Measurements from ENCODE around the gene EXOG. TPM values are rescaled to one million over a fixed set of nuclear protein-coding genes. Genes with fewer than 3 reads are reported as not detected.

The EXOG gene
- 23.2 TPM for total RNA-seq
- long read RNA-seq, transcript EXOG-201 (6 exons, 2,792 nt) = major isoform, 21 of 44 reads
- long read RNA-seq, partial matches to known transcripts = 1 of 44 reads
- long read RNA-seq, other reads (novel, unspliced or antisense) = 18 of 44 reads

DNA sequence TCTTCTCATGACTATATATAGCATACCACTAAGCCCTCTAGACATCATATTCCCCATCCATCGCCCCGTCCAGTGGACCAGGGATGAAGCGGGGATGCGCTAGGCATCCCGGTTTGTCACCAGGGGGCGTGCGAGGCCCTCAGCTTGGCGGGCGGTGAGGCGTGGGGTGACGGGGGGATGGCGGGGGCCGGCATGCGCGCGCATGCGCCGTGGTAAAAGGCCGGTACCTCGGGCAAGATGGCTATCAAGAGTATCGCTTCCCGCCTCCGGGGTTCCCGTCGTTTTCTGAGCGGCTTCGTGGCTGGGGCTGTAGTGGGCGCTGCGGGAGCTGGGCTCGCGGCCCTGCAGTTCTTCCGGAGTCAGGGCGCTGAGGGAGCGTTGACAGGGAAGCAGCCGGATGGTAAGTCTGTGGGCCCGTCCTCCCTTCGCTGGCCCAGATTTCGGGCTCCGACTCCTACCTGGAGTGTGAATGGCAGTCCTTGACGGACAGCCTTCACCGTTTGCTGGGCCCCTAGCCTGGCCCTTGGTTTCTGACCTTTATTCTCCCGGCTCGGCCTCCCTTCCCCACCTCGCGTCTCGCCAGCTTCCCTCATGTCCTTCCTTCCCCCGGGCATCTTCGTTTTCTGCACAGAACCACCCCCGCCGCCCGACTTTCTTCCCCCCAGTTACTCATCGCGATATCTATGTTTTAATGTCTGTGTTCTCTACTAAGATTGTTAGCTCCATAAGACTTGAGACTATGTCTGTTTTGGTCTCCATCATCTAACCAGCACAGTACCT is at the start of gene EXOG:
TSS of gene EXOG (plus strand) at position 210 of the 780 bp plus-strand sequence. CDS start at position 238, 28 bp downstream.
- intact Hi-C loops (cut with DNase I) = loop anchor here (5.0 to 10.0 kb wide), 2 partner anchors 156 to 348 kb away; no protein-coding TSS in a partner anchor
- ATAC-seq (ENCODE audit: poor library complexity) = peak; percentile 93
- peak; percentile 94 for DNase-seq

- no peak for DNase-seq
- no peak for ATAC-seq (ENCODE audit: poor library complexity)
- intact Hi-C loops (cut with DNase I) = no loop called here
Observed at GRCh38 chr3:38446812-38447211, 49.3 kb upstream of the EXOG start.

GRCh38 chr3:38450853-38451252 is 45.3 kb upstream of the EXOG start:
- intact Hi-C loops (cut with DNase I) = no loop called here
- ATAC-seq (ENCODE audit: poor library complexity) = no peak

DNA sequence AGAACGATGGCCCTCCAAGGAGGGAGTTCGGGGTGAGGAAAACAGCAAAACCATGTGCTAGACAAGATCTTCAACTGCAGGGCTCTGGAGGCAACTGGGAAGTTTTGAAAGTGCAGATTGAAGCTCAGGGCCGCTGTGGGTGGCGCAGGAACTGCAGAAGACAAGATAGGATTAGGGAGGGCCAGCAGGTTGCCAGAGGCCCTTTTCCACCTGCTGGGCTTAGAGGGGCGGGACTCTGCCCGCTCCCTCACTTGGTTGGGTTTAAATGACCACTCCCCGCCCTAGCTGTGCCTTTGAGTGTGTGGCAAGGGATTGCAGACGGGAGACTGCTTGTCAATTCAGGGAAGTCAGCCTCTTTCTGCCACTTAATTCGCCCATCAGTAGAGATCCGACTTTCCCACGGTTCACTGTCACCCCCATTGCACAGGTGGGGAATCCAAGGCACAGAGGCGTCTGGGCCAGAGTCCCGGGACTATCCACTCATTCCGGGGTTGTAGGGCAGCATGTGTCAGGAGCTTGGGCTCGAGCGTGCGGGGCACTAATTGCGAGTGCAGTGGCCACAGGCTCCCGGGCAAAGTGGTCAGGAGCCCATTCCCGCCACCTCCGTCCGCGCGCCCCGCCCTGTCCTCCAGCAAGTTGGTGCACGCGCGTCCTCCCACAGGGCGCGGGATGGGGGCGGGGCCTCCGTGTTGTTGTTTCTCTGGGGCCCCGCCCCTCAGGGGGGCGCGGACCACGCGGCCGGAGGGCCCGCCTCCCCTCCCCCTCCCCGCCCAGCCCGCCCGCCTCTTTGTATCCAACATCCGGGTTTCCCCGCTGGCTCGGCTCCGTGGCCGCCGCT is 42.8 kb upstream of the EXOG start, which contains the start of gene ACVR2B:
TSS of gene ACVR2B (plus strand) at position 816 of the 838 bp plus-strand sequence. CDS start 433 bp downstream, outside the sequence.
- DNase-seq (peak; percentile 95), ATAC-seq (ENCODE audit: poor library complexity) (peak; percentile 90)
- intact Hi-C loops (cut with DNase I) = no loop called here

More at GRCh38 chr3:38450853-38451252, 45.3 kb upstream of the EXOG start:
- no peak for DNase-seq

GRCh38 chr3:38453913-38454177 is 42.3 kb upstream of the EXOG start:
- DNase-seq (no peak), ATAC-seq (ENCODE audit: poor library complexity) (no peak)
- intact Hi-C loops (cut with DNase I) = no loop called here

DNA sequence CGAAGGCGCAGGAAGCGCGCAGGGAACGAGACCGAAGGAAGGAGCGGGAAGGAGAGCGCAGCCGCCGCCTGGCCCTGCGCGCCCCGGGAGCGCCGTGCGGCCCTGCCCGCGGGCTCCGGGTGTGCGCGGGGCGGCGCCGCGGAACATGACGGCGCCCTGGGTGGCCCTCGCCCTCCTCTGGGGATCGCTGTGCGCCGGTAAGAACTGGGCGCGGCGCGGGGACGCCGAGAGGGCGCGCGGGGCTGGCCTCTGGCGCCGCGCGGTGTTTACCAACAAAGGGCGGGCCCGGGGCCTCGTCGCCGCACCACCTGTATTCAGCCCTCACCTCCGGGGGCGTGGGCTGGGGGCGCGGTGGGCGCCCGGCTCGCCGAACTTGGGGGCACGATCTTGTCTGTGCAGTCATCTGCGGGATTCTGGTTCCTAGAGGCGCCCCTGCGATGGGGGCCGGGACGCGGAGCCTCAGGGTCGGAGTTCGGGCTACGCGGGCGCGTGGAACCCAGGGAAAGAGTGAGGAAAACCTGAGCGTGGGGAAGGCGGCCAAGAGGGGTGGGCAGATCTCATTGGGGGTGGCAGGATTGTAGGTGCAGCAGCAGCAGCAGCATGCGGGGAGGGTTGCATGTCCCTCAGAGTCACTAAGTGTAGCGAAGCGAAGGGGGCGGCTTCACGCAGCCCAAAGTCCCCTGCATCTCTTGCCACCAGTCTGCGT is 41.8 kb upstream of the EXOG start:
- intact Hi-C loops (cut with DNase I) = no loop called here
- DNase-seq (peak; percentile 54), ATAC-seq (ENCODE audit: poor library complexity) (peak; percentile 55)

DNA sequence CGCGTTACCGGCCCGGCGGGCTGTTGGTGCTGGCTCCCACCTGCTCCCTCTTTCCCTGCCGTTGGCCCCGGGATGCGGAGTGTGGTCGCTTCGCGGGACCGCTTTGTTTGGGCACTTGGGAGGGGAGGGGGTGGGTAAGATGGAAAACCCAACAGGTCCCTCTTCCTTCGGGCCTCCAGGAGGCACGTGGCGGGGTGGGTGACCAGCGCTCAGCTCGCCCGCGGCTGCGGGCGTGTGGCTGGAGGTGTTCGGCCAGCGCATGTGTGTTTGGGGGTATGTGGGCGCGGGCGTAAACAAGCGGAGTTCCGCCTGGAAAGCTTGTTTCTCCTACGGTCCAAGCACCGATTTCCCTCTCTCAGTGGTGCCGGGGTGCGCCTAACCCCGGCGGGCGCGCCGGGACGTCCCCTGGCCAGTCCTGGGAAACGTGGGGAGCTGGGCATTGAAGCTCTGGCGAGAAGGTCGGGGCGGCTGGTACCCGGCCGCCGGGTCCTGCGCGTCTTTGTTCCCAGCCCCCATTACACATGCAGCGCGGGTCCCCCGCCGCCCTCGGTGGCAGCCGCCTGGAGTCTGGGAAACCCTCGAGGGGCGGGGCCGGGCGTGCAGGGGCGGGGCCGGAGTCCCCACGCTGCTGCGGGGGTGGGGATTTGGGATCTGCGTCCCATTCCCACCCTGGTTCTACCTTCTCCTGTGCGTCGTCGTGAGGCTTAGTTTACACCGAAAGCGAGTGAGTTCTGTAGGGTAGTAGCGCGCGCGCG is 41.1 kb upstream of the EXOG start:
- intact Hi-C loops (cut with DNase I) = no loop called here
- ATAC-seq (ENCODE audit: poor library complexity) (peak; percentile 76), DNase-seq (peak; percentile 86)

- intact Hi-C loops (cut with DNase I) = no loop called here
- ATAC-seq (ENCODE audit: poor library complexity) = no peak
- DNase-seq = no peak
Observed at GRCh38 chr3:38455639-38456430, 40.3 kb upstream of the EXOG start.

DNA sequence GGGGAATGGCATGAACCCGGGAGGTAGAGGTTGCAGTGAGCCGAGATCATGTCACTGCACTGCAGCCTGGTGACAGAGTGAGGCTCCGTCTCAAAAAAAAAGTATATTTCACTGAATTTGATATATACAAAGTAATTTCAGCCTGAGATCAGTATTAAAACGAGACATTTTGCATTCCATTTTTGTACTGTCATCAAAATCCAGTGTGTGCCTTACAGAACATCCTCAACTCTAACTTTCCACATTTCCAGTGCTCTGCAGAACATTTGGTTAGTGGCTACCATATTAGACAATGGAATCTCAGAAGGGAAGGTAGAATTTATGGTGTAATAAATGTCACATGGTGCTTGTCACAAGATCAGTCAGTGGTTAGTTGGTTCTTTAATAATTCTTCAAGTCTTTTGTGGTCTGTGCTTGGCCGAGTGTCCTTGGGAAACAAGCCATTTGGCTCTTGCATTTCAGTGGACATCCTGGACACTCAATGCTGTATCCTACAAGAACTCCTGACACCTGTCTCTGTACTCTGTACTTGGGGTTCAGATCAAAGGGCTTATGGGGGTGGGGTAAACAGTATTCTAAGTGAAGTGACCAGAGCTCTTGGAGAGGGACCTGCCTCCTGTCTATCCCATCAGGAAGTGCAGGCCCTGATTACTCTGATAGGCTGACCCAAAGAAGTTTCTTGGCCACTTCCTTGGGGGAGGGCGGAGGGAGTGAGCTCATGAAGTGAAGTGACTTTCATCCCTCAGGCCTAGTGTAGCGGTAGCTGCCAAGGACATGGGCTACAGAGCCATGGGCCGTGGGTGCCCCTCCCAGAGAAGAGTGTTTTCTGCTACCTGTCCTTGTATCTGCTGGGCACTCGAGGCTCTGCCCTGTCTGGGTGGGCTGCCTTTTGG is 38.8 kb upstream of the EXOG start:
- DNase-seq (no peak), ATAC-seq (ENCODE audit: poor library complexity) (no peak)
- intact Hi-C loops (cut with DNase I) = no loop called here

DNA sequence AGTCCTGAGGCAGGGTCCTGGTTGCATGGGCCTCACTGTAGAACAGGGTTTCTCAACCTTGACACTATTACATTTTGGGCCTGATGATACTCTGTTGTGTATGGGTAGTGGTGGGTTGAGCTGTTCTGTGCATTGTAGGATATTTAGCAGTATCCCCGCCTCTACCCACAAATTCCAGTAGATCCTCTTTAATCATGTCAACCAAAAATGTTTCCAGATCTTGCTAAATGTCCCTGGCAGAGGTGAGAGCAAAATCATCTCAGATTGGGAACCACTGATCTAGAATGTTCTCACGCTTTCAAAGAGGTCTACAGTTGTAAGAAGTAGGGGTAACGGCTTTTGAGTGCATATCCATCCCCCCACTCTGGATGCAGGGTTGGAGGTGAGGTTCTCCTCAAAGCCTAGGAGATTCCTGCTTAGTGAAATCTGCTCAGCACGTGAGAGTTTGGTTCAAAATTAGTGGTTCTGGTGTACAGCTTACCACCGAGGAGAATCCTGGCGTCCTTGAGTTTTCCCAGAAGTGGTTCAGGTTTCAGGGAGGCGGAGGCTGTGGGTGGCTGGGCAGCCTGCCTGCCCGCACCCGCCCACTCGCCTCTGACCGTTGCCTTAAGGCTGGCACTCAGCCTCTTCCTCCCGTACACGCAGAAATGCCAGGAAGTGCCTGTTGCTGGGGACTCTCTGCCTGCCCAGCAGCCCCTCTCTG is 37.2 kb upstream of the EXOG start:
- ATAC-seq (ENCODE audit: poor library complexity) (peak; percentile 56), DNase-seq (peak; percentile 63)
- intact Hi-C loops (cut with DNase I) = no loop called here

DNA sequence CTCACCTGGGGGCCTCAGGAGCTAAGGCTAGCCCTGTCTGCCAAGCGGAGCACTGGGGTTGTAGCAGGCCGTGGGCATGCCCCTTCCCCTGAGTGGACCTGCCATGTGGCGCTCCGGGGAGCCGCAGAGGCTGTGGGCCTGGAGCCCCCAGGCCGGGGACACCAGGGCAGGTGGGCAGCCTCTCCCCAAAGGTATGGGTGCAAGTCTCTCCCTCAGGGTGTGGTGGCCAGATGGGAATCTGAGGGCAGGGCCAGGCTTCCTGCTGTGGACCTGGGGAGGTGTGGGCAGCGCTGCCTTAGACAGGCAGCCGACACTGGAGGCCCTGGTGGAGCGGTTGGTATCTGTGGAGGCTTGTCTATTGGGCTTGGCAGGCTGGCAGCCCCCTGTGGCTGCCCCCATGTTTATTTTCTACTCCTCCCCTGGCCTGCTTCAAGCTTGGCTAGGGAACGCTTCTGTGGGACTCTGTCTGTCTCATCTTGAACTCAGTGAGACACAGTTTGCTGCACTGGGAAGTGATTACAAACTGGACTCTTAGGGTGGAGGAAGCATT is 36.6 kb upstream of the EXOG start:
- intact Hi-C loops (cut with DNase I) = no loop called here
- no peak for DNase-seq
- ATAC-seq (ENCODE audit: poor library complexity) = no peak

DNA sequence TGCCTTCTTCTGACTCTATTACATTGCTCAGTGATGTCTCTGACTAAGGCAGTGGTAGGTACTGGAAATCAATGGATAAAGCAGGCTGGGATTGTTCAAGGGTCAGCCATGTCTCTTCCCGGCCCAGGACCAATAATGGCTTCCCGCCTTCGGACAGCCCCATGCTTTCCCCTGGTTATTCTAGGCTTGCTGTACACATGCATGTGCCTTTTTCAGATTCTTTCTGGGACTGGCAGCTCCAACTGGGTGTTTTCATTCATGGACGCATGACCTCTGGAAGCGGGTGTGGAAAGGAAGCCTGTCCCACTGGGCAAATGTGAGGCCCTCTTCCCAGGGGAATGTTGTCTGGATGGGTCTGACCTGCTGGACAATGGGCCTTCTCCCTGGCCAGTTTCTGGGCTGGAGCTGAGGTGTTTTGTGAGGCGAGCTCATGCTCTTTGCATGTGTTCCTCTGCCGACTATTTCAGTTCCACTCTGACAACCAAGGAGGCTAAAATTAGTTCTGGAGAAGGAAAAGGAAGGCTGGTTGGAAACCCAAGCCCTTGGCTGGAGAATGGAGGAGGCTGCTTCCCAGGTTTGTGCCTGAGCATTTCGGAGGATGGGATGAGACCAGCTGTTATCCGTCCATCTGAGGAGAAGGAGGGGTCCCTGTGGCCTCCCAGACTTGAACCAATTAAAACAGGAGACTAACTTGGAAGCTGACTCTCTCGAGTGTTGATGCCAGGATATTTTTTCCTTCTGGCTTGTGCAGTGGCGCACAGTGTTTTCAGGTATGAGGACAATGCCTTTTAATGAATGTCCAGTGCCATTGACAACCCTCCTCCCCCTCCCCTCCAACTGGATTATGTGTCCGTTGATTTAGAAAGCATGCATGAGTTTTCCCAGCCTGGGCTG is 35.5 kb upstream of the EXOG start:
- ATAC-seq (ENCODE audit: poor library complexity) (peak; percentile 26), DNase-seq (no peak)
- intact Hi-C loops (cut with DNase I) = no loop called here

GRCh38 chr3:38465588-38466154 is 30.5 kb upstream of the EXOG start:
- ATAC-seq (ENCODE audit: poor library complexity) (no peak), DNase-seq (no peak)
- intact Hi-C loops (cut with DNase I) = no loop called here

GRCh38 chr3:38468765-38469164 is 27.4 kb upstream of the EXOG start:
- no peak for ATAC-seq (ENCODE audit: poor library complexity)
- no peak for DNase-seq
- intact Hi-C loops (cut with DNase I) = no loop called here
